Osteoblast (primary cell): Measurements from ENCODE around the gene SMIM33. TPM values are rescaled to one million over a fixed set of nuclear protein-coding genes. Genes with fewer than 3 reads are reported as not detected.
"Not testable (repeated sequence)": the region's sequence is repeated elsewhere in the genome, so short reads cannot be mapped to it uniquely, and the experiment has no call there.

Experiments used
- DNase-seq: peaks from one replicate; pipeline ENCODE4 v3.0.0; 2011; ENCODE audit warnings: low spot score, mixed read lengths; ENCODE audit not compliant: insufficient read length; ENCODE audit errors: missing footprints
- H2AFZ ChIP-seq: 2 replicates; pipeline ENCODE4 v1.6.0; 2011; ENCODE audit warnings: mild to moderate bottlenecking, low read length
- H3K27ac ChIP-seq: 2 replicates; pipeline ENCODE4 v1.5.1; 2011; ENCODE audit warnings: mild to moderate bottlenecking, low read depth, low read length, moderate library complexity
- H3K27me3 ChIP-seq: 2 replicates; pipeline ENCODE4 v1.6.0; 2012; ENCODE audit warnings: mild to moderate bottlenecking, control low read depth, inconsistent platforms, low read length, moderate library complexity; ENCODE audit not compliant: insufficient read depth
- H3K36me3 ChIP-seq: 2 replicates; pipeline ENCODE4 v1.5.1; 2011; ENCODE audit warnings: mild to moderate bottlenecking, low read length, control low read depth, moderate library complexity; ENCODE audit not compliant: insufficient read depth
- H3K4me1 ChIP-seq: 2 replicates; pipeline ENCODE4 v1.5.1; 2011; ENCODE audit warnings: mild to moderate bottlenecking, low read length, control low read depth, moderate library complexity; ENCODE audit not compliant: insufficient read depth
- H3K4me2 ChIP-seq: 2 replicates; pipeline ENCODE4 v1.6.0; 2011; ENCODE audit warnings: mild to moderate bottlenecking, low read length; ENCODE audit not compliant: insufficient read depth
- H3K4me3 ChIP-seq: fragments of 200-600 bp; sonication (generic); 3 replicates; pipeline ENCODE4 v1.5.1; 2012; ENCODE audit warnings: mild to moderate bottlenecking, low read length, inconsistent platforms; ENCODE audit not compliant: insufficient read depth
- H3K79me2 ChIP-seq: 2 replicates; pipeline ENCODE4 v1.6.0; 2012; ENCODE audit warnings: mild to moderate bottlenecking, low read length, control low read depth, inconsistent platforms; ENCODE audit not compliant: insufficient read depth
- H3K9me3 ChIP-seq: 2 replicates; pipeline ENCODE4 v1.5.1; 2011; ENCODE audit warnings: low read depth, low read length, control low read depth
- H4K20me1 ChIP-seq: 2 replicates; pipeline ENCODE4 v1.6.0; 2012; ENCODE audit warnings: mild to moderate bottlenecking, low read length, control low read depth; ENCODE audit not compliant: insufficient read depth
- total RNA-seq: library from RNA; depleted of rRNA; stranded (reverse); fragments of >200 nt; gene quantifications from 2 replicates; pipeline ENCODE4 v1.2.3, GENCODE V29; 2012
- TF ChIP-seq, protein P1 (sequence below): IDR thresholded peaks from 2 replicates; pipeline ENCODE4 v1.5.1; 2011; ENCODE audit warnings: mild to moderate bottlenecking, low read depth, low read length, moderate library complexity; ENCODE audit errors: extremely low read depth

Gene SMIM33
- total RNA-seq, 1 donor: not detected

DNA sequence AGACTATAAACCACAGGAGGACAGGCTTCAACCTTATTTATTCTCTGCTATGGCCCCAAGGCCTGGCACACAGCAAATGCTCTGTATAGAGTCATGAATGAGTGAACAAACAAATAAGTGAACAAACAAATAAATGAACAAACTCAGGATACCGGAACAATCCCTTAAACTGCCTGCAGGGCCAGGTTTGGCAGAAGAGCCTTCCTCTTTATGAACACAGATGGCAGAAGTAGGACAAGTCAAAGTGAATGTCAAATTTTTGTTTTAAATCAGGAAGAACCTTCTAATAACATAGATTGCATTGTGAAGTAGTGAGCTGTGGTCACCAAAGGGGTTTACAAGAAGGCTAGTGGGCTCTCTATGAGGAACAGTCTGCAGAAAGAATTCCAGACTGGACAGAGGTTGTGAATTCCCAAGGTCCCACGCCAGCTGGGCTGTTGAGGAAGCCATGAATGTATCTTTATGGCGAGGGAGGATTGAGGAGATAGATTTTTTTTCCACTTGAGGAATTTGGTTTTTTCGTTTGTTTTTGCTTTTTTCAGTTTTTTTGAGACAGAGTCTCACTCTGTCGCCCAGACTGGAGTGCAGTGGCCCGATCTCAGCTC is 42.1 kb downstream of the SMIM33 start:
- TF ChIP-seq, protein P1, sequence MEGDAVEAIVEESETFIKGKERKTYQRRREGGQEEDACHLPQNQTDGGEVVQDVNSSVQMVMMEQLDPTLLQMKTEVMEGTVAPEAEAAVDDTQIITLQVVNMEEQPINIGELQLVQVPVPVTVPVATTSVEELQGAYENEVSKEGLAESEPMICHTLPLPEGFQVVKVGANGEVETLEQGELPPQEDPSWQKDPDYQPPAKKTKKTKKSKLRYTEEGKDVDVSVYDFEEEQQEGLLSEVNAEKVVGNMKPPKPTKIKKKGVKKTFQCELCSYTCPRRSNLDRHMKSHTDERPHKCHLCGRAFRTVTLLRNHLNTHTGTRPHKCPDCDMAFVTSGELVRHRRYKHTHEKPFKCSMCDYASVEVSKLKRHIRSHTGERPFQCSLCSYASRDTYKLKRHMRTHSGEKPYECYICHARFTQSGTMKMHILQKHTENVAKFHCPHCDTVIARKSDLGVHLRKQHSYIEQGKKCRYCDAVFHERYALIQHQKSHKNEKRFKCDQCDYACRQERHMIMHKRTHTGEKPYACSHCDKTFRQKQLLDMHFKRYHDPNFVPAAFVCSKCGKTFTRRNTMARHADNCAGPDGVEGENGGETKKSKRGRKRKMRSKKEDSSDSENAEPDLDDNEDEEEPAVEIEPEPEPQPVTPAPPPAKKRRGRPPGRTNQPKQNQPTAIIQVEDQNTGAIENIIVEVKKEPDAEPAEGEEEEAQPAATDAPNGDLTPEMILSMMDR: peak; percentile 6
- H2AFZ ChIP-seq: no peak overlapping the region
- no peak overlapping the region for H3K27ac ChIP-seq
- no peak for DNase-seq
- H4K20me1 ChIP-seq: no peaks in the 10 kb centered on the region
- H3K27me3 ChIP-seq: no peaks in the 10 kb centered on the region
- H3K4me3 ChIP-seq: no peak overlapping the region
- no peaks in the 10 kb centered on the region for H3K9me3 ChIP-seq
- H3K79me2 ChIP-seq: no peaks in the 10 kb centered on the region
- H3K4me1 ChIP-seq: no peaks in the 10 kb centered on the region
- H3K36me3 ChIP-seq: no peaks in the 10 kb centered on the region
- H3K4me2 ChIP-seq: no peak overlapping the region

GRCh38 chr5:139513434-139513833 is 42.6 kb downstream of the SMIM33 start:
- not testable (repeated sequence) for H4K20me1 ChIP-seq, H3K36me3 ChIP-seq, H3K9me3 ChIP-seq, H3K79me2 ChIP-seq, H3K4me1 ChIP-seq, H3K27ac ChIP-seq, H3K4me2 ChIP-seq, H3K4me3 ChIP-seq, H3K27me3 ChIP-seq
- H2AFZ ChIP-seq: peak overlapping the region; percentile 59
- TF ChIP-seq, protein P1: peak; percentile 73
- DNase-seq: peak; percentile 92

- no peaks in the 10 kb centered on the region for H3K79me2 ChIP-seq
- TF ChIP-seq, protein P1: no peak
- H3K27me3 ChIP-seq: no peaks in the 10 kb centered on the region
- H3K4me2 ChIP-seq: no peak overlapping the region
- no peaks in the 10 kb centered on the region for H4K20me1 ChIP-seq
- H3K27ac ChIP-seq: no peak overlapping the region
- no peaks in the 10 kb centered on the region for H3K4me1 ChIP-seq
- H2AFZ ChIP-seq: peak overlapping the region; percentile 59
- H3K9me3 ChIP-seq: no peaks in the 10 kb centered on the region
- no peak overlapping the region for H3K4me3 ChIP-seq
- no peaks in the 10 kb centered on the region for H3K36me3 ChIP-seq
- no peak for DNase-seq
These were observed 43.2 kb downstream of the SMIM33 start for GRCh38 chr5:139513852-139514485.

GRCh38 chr5:139514486-139514856 is 43.7 kb downstream of the SMIM33 start:
- DNase-seq: no peak
- Histone ChIP-seq H2AFZ (no peak overlapping the region), H3K9me3 (no peaks in the 10 kb centered on the region), H3K4me3 (no peak overlapping the region), H3K4me1 (no peaks in the 10 kb centered on the region), H3K27ac (no peak overlapping the region), H3K4me2 (no peak overlapping the region), H3K27me3 (no peaks in the 10 kb centered on the region), H3K36me3 (no peaks in the 10 kb centered on the region), H4K20me1 (no peaks in the 10 kb centered on the region), H3K79me2 (no peaks in the 10 kb centered on the region)
- TF ChIP-seq, protein P1: no peak
